ENCODE measurements around the gene BSG.
A peak's percentile ranks its signal among the peaks of the same experiment; 100 is the strongest.

DNA sequence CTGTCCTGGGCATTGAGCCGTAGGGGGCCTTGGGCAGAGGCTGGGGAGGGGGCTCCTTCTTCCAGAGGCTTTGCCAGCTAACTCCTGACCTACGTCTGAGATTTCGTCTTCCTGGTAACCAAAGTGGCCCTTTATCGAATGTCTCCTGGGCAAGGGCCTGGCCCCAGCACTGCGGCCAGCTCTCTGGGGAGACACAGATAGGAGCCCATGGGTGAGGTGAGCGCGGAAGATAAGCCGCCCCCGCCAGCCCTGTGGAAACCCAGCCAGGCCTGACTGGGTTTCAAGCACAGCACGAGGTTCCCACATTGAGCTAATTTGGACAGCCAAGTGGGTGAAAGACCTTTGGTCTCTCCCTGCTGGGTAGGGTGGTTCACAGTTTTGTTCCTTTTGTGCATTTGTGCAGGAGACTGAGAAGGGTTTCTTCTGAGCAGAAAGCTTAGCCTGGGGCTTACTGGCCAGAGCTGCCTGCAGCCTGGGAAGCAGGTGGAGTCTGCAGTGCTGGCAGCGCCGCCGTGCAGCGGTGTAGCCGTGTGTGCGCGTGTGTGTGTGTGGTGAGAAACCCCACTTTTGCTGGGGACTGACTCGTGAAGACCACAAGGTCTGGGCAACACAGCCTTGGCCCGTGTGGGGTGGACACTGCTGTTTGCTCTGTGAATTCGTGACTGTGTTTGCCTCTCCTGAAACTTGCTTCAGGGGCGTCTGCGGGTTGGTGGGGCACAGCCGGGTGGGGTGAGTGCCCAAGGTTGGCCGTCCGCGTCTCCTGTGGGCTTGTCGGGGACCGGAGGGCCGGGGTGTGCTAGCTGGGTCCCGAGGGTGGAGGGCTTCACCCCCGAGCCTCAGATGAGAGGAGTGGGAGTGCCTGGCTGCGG lies 2.5 kb downstream of the BSG start:
- TF ChIP-seq CREB1 (IDR thresholded peaks at IDR 0.05; ENCODE audit: low read depth) (no peak), RELA (IDR thresholded peaks at IDR 0.05; ENCODE audit: borderline replicate concordance, partially characterized antibody) (no peak), POLR2A (IDR thresholded peaks at IDR 0.05; ENCODE audit: low read depth, low read length) (peak; percentile 56), MXI1 (IDR thresholded peaks at IDR 0.05; ENCODE audit: low read depth, low read length) (peak; percentile 95), RFX5 (IDR thresholded peaks at IDR 0.05; ENCODE audit: low read depth, low read length) (no peak), NR2C1 (IDR thresholded peaks at IDR 0.05) (no peak)
- TF ChIP-seq, protein P1, sequence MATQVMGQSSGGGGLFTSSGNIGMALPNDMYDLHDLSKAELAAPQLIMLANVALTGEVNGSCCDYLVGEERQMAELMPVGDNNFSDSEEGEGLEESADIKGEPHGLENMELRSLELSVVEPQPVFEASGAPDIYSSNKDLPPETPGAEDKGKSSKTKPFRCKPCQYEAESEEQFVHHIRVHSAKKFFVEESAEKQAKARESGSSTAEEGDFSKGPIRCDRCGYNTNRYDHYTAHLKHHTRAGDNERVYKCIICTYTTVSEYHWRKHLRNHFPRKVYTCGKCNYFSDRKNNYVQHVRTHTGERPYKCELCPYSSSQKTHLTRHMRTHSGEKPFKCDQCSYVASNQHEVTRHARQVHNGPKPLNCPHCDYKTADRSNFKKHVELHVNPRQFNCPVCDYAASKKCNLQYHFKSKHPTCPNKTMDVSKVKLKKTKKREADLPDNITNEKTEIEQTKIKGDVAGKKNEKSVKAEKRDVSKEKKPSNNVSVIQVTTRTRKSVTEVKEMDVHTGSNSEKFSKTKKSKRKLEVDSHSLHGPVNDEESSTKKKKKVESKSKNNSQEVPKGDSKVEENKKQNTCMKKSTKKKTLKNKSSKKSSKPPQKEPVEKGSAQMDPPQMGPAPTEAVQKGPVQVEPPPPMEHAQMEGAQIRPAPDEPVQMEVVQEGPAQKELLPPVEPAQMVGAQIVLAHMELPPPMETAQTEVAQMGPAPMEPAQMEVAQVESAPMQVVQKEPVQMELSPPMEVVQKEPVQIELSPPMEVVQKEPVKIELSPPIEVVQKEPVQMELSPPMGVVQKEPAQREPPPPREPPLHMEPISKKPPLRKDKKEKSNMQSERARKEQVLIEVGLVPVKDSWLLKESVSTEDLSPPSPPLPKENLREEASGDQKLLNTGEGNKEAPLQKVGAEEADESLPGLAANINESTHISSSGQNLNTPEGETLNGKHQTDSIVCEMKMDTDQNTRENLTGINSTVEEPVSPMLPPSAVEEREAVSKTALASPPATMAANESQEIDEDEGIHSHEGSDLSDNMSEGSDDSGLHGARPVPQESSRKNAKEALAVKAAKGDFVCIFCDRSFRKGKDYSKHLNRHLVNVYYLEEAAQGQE (IDR thresholded peaks at IDR 0.05; ENCODE audit: low read depth, low read length): no peak
